ENCODE results near the gene DCDC2.

DCDC2 gene

GRCh38 chr6:24140591-24140990 is 217.3 kb downstream of the DCDC2 start:
- DNase-seq = no peak

GRCh38 chr6:24139639-24140038 is 218.2 kb downstream of the DCDC2 start:
- no peak for DNase-seq

- no peak for DNase-seq
Measured at GRCh38 chr6:24139080-24139479, 218.8 kb downstream of the DCDC2 start.

DNA sequence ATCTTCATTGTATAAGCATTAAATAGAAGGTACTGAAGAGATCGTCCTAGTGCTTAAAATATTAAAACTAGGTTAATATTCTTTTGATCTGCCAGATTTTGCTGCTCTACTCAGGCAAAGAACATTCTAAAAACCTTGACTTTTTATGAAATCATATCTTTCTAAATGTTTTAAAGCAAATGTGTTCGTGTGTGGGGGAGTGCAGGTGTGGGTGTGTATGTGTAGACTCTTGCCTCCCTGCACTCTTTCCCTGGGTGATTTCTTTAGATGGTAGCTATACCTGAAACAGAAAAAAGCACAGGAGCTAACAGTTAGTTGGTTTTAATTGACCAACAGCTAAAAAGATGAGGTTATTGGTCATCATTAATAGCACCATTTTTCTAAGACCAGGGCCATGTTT is 226.1 kb downstream of the DCDC2 start:
- DNase-seq = no peak

- no peak for DNase-seq
Measured at GRCh38 chr6:24127316-24127715, 230.5 kb downstream of the DCDC2 start.

DNA sequence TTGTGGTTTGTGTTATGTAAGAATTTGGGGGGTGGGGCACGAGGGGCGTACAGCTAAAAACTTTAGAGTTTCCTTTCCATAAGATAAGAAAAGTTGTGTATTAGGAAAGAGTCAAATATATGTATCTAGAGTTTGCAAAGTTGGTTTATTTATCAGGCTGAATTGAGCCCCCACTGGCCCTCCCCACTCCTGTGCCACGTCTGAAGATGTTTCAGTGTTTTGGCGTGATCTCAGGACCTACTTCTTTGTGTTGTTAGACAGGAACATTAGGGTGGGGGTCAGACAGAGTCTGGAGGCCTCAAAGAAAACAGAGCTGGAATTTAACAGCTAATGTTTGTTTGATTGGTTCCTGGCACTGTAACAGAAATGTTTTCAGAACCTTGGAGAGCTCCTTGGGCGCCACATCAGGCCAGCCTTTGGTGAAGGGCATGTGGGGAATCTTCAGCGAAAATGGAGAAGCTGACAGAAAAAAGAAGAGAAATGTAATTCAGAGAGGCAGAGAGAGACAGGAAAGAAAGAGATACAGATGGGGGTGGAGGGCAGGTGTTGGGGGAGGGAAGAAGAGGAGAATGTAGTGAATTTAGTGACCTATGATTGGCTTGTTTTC is 231.2 kb downstream of the DCDC2 start:
- no peak for DNase-seq

DNA sequence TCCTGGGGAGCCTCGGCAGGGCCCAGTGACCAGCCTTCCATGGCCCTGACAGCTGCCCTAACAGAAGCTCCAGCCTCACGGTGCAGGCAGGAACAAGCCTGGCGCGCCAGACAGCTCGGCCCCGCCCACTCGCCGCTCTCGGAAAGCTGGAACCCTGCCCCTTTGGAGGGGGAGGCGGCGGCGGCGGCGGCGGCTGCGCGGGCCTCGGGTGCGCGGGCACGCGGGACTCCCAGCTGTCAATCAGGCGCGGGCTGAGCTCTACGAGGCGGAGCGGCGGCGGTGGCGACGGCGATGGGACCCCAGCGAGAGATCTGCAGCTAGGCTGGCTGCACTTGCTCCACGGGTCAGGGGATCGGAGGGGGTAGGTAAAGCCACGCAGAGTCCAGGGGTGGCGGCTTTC is 231.9 kb downstream of the DCDC2 start, which contains the start of gene NRSN1:
NRSN1 (plus strand) TSS at position 236 of the 400 bp plus-strand sequence. CDS start 8,113 bp downstream, outside the sequence.
- peak; percentile 37 for DNase-seq

GRCh38 chr6:24122139-24122538 is 235.7 kb downstream of the DCDC2 start:
- no peak for DNase-seq

Measured in NCI-H2107 (cell line).